Stimulated activated CD8-positive, alpha-beta memory T cell treated with anti-CD3 and anti-CD28 coated beads, Interleukin-15, amount 100 ng/mL, for 1 hour (primary cell): ENCODE measurements around the gene DRAXIN.
A peak's percentile ranks its signal among the peaks of the same experiment; 100 is the strongest.

ENCODE experiments used
- DNase-seq: peaks from one replicate; pipeline ENCODE4 v3.0.0-alpha.2; 2020; ENCODE audit warnings: low read depth

The DRAXIN gene

GRCh38 chr1:11657654-11658053, 33.9 kb upstream of the DRAXIN start:
- DNase-seq, result no peak

GRCh38 chr1:11658542-11658941, 33.0 kb upstream of the DRAXIN start:
- DNase-seq, result no peak

- DNase-seq, result no peak
Observed at GRCh38 chr1:11659748-11660147, 31.8 kb upstream of the DRAXIN start.

DNA sequence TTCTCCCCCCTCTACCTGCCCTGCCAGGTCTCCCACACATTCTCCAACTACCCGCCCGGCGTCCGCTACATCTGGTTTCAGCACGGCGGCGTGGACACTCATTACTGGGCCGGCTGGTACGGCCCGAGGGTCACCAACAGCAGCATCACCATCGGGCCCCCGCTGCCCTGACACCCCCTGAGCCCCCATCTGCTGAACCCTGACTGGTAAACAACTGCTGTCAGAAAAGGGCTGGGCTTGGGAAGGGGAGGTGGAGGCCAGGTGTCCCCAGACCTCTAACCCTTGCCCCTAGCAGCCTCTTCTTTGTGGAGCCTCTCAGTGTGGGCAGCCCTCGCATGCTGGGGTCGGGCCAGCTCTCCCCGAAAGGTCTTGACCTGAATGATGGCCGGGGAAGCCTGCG, 30.4 kb upstream of the DRAXIN start:
- DNase-seq, result no peak

DNA sequence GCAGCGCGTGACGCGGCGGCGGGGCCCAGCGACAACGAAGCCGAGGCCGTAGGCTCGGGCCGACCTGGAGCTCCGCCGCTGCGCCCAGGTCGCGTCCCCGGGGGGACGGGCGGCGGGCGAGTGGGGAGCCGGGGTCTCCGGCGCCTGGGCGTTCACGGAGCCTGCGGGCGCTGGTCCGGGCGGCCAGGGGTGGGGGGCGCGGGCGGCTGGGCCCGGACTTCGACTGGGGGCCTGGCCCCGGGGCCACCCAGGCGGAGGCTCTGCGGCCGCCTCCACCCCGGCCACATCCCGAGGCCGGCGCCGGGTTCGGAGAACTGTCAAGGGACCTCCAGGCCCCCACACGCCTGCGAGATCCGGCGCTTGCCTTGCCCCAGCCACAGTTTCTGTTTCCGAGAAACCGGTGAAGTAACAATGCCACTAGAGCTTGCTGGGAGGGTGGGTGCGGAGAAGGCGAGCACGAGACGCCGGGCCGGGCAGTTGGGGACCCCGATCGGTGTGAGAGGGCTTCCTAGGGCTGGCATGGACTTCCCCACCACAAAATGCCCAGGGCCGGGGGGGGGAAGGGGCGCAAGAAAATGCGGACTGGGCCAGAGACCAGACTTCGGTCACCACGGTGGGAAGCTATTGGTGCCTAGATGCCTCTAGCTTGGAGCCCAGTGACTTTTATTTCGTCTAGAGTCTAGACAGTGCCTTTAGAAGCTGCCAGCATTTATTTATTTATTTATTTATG, 27.0 kb upstream of the DRAXIN start:
- DNase-seq, result peak; percentile 43

GRCh38 chr1:11668516-11668915, 23.0 kb upstream of the DRAXIN start:
- no peak for DNase-seq

DNA sequence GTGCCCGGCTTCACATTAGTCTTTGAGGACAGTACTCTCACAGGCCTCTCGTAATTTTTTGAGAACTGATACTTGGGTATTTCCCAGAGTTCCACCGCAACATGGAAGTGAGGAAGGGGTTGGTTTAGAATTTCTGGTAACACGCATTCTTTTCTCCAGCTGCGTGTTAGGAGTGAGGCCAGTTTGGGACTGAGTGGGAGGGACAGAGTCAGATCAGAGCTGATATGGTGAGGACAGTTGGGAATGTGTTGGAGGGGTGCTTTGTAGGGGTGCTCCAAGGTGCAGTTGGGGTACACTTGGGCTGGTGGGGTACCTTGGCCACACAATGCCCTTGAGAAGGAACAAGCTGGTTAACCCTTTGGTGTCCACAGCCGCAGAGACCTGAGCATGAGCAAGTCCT, 20.8 kb upstream of the DRAXIN start:
- DNase-seq, result no peak

DNA sequence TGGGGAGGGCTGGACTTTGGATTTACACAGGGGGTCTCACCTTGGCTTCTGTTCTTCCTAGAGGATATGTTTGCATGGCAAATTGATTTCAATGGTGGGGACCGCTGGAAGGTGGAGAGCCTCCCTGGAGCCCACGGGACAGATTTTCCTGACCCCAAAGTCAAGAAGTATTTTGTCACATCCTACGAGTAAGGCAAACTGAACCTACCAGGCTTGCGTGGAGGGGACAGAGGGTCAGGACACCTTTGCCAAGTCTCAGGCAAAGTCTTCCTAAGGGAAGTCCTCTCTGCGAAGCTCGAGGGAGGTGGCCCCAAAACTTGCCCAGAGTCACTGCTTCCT, 20.3 kb upstream of the DRAXIN start:
- no peak for DNase-seq

GRCh38 chr1:11671544-11672286, 19.8 kb upstream of the DRAXIN start:
- DNase-seq, result no peak

DNA sequence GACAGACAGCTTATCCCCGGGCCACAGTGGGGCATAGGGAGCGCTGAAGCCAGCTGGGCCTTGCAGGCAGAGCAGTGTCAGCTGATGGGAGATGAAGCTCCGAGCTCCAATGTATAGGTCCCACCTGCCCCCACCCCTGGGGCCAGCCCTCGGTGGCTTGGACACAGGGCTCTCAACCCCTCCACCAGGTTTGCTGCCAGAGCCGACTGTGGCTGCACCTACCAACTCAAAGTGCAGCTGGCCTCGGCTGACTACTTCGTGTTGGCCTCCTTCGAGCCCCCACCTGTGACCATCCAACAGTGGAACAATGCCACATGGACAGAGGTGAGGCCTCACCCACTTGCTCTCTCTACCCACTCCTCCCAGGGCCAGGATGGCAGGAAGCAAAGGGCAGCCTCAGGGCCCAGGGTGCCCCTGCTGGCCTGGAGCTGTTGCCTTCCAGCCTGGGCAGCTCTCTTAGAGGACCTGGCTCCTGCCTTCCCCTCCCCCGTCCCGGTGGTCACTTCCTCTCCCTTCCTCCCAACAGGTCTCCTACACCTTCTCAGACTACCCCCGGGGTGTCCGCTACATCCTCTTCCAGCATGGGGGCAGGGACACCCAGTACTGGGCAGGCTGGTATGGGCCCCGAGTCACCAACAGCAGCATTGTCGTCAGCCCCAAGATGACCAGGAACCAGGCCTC, 18.3 kb upstream of the DRAXIN start:
- DNase-seq, result no peak

DNA sequence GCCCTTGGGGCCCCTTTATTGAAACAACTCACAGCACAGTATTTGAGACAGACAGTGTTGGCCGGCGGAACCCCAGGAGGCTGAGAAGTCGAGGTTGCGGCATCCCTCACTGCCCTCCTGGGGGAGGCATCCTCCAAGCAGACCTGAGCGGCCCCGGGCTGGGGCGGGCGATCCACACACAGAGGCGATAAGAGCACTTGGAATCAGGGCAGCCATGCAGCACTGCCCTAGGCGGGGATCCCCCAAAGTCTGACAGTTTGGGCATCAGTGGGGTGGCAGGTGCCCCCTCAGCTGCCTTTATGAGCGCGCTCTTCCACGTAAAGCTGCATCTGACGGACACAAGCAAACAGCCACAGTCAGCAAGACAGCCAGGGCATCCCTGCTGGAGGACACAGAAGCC, 17.0 kb upstream of the DRAXIN start:
- DNase-seq, result no peak

DNA sequence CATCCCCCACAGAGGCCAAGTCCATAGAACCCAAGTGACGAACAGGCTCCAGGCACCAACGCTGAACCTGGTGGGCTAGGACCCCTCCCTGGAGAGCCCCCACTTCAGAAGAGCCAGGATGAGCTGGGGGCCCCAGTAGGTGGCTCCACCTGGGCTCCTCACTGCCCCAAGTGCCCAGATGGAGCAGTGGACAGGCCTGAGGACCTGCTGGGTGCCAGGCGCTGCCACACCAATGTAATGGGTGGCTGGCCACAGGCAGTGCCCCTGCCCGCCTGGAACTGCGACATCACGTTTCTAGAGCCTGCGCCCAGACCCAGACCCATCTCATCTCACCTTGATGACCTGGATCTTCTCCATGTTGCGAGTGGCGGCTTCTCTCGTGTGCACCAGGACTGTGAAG, 16.2 kb upstream of the DRAXIN start:
- no peak for DNase-seq

DNA sequence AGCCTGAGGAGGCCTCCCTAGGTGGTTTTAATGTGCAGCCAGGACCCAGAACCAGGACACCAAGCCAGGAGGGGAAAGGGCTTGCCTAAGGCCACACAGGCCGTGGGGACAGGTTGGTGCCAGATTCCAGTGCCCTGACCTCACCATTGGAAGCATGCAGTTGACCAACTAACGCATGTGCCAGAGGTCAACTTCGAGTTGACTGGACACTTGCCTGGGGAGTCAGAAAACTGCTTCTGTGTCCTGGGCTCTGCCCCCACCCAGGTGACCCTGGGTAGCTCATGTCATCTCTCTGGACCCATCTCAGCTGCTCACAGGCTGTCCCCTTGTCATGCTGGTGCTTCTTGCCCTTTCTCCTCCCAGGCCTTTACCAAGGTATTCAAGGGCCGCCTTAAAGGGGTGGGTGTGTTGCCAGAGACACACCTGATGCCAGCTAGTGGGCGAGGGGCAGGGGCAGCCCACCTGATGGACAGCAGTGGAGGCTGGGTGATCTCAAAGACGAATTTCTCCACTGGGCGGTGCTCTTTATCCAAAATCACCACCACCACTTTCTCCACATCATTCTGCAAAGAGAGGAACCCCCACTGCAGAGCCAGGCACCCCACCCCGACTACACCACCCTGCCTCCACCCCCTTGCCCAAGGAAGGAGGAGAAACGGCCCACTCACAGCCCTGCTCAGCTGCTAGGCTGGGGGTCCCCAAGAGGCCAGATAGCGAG, 15.0 kb upstream of the DRAXIN start:
- DNase-seq, result no peak

GRCh38 chr1:11678442-11678841, 13.1 kb upstream of the DRAXIN start:
- DNase-seq, result no peak

- no peak for DNase-seq
Observed at GRCh38 chr1:11680270-11681070, 11.0 kb upstream of the DRAXIN start.

GRCh38 chr1:11681071-11681771, 10.3 kb upstream of the DRAXIN start, which contains the start of gene MAD2L2:
Gene MAD2L2 (minus strand): TSS chr1:11681148. CDS start chr1:11680601, 547 bp downstream.
- DNase-seq, result peak; percentile 76

DNA sequence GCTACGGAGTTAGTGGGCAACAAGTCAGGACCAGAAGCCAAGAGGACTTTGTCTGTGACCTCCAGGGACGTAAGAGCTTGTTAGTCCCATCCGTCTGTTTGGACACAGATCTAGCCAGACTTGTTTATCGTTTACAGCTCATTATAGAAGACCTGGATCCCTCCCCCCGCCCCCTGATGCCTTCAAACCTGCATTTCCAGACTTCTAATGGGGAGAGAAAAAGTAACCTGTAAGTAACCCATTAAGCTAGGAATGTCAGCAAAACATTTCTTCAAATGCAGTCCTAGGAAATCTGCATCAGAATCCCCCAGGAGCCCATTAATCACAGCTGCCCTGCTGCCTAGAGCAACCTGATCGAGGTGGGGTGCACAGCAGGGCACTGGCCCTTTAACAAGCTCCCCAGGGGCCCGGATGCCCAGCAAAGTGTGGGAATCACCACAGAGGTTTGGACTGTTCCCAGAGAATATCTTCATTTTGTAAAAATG, 9.2 kb upstream of the DRAXIN start:
- DNase-seq, result no peak

- no peak for DNase-seq
Observed at GRCh38 chr1:11682799-11683198, 8.7 kb upstream of the DRAXIN start.

- no peak for DNase-seq
Observed at GRCh38 chr1:11684070-11684469, 7.4 kb upstream of the DRAXIN start.

- no peak for DNase-seq
Observed at GRCh38 chr1:11685210-11685752, 6.2 kb upstream of the DRAXIN start.

- DNase-seq, result no peak
Observed at GRCh38 chr1:11688506-11688905, 3.0 kb upstream of the DRAXIN start.
